Suprapubic skin (tissue), 4 donors: Measurements from ENCODE around the gene RCBTB2.

Experiments
- CTCF ChIP-seq, 2 donors: fragments of 200-600 bp in 1 of 2; fragments of 450-650 bp in 1 of 2; sonication (generic) in 1 of 2; IDR thresholded peaks; one replicate each; pipeline ENCODE4 v1.5.1; 2016 to 2019; ENCODE audit warnings: antibody characterized with exemption in 2 of 2, mild to moderate bottlenecking in 1 of 2, moderate library complexity in 1 of 2
- EP300 ChIP-seq: sonication (generic); formaldehyde crosslinking; IDR thresholded peaks from one replicate; pipeline ENCODE4 v1.6.1; 2017; ENCODE audit warnings: antibody characterized with exemption
- POLR2A ChIP-seq, 2 donors: fragments of 450-650 bp; IDR thresholded peaks; one replicate each; pipeline ENCODE4 v1.6.1; 2017; ENCODE audit warnings: antibody characterized with exemption in 2 of 2, mild to moderate bottlenecking in 2 of 2, moderate library complexity in 2 of 2
- POLR2AphosphoS5 ChIP-seq, 3 donors: sonication (generic); formaldehyde crosslinking; IDR thresholded peaks; one replicate each; pipeline ENCODE4 v1.6.1; 2017; ENCODE audit warnings: antibody characterized with exemption in 3 of 3

GRCh38 chr13:48532506-48533499 lies at the start of gene RCBTB2:
- TF ChIP-seq CTCF (IDR thresholded peaks at IDR 0.05): no peak
- TF ChIP-seq POLR2A (IDR thresholded peaks at IDR 0.05): peak; percentile 65 to 87
- TF ChIP-seq EP300: no peak
- peak; percentile 49 to 82 (median 72) for TF ChIP-seq POLR2AphosphoS5 (IDR thresholded peaks at IDR 0.05)
